HG03175 (cell line): Measurements from ENCODE around the gene NUCB2.
A peak's percentile ranks its signal among the peaks of the same experiment; 100 is the strongest.
"Not testable (repeated sequence)": the region's sequence is repeated elsewhere in the genome, so short reads cannot be mapped to it uniquely, and the experiment has no call there.

Source experiments
- ATAC-seq: cut with Tn5 transposase; IDR thresholded peaks from one replicate; pipeline ENCODE4 v1.9.1; 2021; ENCODE audit warnings: mild to moderate bottlenecking, moderate library complexity; ENCODE audit not compliant: unreplicated experiment

Gene NUCB2

DNA sequence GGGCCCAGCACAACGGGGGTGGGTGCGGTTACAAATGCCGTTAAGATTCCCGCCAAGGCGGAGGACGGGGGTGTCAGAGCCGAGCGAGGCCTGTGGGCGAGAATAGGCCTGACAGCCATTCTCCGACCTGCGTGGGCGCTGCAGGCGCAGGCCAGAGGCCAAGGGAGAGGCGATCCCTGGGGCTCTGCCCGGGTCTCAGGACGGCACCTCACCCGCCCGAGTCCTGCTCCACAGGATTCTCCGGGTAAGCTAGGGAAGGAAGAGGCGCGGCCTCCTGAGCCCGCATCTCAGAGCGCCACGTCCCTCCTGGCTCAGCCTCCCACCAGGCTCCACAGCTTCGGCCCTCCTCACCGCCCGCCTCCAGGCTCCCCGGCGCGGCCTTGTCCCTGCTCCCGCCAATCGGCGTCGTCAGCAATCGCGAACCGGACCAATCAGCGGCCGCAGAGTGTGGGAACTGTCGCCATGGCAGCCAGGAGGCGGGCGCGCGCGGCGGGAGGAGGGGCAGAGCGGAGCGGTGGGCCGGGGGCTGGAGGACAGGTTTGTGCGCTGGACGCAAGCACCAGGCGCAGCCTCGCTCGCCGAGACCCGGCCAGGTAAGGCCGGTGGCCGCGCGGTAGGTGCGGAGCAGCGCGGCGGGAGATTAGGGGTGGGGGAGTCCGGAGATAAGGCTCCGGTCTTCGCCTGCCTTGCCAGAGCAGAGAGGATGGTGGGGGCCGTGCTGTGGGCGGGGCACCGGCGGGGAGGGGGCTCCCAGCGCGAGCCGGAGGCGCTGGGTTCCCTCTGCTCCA, at the start of gene NUCB2:
Gene NUCB2 (plus strand): TSS at position 504 of the 788 bp plus-strand sequence. CDS start 18,585 bp downstream, outside the sequence.
- peak; percentile 98 for ATAC-seq

DNA sequence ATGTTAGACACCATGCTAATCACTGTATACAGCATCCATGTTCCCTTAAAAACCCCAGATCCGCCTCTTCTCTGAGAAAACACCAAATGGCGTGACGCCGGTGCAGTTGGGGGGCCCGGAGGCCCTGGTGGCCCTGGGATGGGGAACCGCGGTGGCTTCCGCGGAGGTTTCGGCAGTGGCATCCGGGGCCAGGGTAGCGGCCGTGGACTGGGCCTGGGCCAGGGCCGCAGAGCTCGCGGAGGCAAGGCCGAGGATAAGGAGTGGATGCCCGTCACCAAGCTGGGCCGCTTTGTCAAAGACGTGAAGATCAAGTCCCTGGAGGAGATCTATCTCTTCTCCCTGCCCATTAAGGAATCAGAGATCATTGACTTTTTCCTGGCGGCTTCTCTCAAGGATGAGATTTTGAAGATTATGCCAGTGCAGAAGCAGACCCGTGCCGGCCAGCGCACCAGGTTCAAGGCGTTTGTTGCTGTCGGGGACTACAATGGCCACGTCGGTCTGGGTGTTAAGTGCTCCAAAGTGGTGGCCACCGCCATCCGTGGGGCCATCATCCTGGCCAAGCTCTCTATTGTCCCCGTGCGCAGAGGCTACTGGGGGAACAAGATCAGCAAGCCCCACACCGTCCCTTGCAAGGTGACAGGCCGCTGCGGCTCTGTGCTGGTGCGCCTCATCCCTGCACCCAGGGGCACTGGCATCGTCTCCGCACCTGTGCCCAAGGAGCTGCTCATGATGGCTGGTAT, 48.2 kb upstream of the NUCB2 start:
- not testable (repeated sequence) for ATAC-seq

GRCh38 chr11:17229481-17230152, 46.9 kb upstream of the NUCB2 start:
- ATAC-seq = no peak

DNA sequence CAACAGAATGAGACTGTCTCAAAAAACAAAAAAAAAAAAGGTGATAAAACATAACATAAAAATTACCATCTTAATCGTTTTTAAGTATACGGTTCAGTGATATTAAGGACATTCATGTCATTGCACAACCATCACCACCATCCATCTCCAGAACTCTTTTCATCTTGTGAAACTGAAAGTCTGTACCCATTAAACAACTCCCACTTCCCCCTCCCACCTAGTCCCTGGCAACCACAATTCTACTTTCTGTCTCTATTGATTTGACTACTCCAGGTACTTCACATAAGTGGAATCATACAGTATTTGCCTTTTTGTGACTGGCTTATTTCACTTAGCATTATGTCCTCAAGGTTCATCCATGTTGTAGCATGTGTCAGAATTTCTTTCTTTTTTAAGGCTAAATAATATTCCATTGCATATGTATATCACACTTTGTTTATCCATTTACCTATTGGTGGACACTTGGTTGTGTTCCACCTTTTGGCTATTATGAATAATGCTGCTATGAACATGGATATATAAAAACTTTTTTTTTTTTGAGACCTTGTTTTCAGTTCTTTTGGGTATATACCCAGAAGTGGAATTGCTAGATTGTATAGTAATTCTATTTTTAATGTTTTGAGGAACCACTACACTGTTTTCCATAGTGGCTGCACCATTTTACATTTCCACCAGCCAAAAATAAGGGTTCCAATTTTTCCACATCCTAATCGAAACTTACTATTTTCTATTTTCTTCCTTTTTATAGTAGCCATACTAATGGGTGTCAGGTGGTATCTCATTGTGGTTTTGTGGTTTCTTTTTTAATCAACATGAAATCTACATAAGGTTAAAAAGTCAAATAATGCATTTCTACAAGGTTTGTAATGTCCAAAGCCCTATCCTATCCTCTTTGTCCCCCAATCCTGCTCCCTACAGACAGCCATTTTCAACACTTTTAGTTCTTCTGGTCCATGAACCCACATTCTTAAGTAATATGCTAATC, 45.4 kb upstream of the NUCB2 start:
- ATAC-seq = peak; percentile 97

- no peak for ATAC-seq
Measured at GRCh38 chr11:17233101-17233500, 43.4 kb upstream of the NUCB2 start.

GRCh38 chr11:17238377-17238776, 38.2 kb upstream of the NUCB2 start:
- ATAC-seq = no peak

DNA sequence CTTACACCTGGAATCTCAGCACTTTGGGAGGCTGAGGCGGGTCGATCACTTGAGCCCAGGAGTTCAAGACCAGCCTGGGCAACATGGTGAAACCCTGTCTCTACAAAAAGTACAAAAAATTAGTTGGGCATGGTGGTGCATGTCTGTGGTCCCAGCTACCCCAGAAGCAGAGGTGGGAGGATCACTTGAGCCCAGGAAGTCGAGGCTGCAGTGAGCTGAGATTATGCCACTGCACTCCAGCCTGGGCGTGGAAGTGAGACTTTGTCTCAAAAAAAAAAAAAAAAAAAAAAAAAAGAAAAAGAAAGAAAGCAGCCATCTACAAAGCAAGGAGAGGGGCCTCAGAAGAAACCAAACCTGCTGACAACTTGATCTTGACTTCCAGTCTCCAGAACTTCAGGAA, 36.6 kb upstream of the NUCB2 start:
- ATAC-seq = not testable (repeated sequence)

- ATAC-seq = no peak
Measured at GRCh38 chr11:17240780-17241179, 35.8 kb upstream of the NUCB2 start.

- ATAC-seq = not testable (repeated sequence)
Measured at GRCh38 chr11:17242954-17243353, 33.6 kb upstream of the NUCB2 start.

GRCh38 chr11:17244046-17244445, 32.5 kb upstream of the NUCB2 start:
- peak; percentile 95 for ATAC-seq

- no peak for ATAC-seq
Measured at GRCh38 chr11:17250561-17251350, 25.8 kb upstream of the NUCB2 start.

GRCh38 chr11:17252704-17253103, 23.8 kb upstream of the NUCB2 start:
- ATAC-seq = no peak

- ATAC-seq = no peak
Measured at GRCh38 chr11:17256512-17256911, 20.0 kb upstream of the NUCB2 start.

DNA sequence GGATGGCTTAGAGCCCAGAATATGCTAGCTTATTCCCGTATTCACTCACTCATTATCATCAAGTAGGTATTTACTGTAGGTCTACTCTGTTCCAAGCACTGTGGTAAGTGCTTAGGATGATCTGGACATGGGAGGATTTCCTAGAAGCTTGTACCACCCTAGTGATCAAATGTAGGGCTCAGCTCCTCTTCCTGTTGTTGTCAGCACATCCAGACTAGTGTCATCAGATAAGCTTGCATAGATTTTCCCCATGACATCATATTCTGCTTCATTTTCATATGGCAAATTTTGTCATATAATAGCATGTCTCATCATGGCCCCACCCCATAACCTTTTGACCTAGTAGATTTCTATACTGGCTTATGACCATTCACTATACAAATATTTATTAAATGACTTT, 19.3 kb upstream of the NUCB2 start:
- no peak for ATAC-seq

DNA sequence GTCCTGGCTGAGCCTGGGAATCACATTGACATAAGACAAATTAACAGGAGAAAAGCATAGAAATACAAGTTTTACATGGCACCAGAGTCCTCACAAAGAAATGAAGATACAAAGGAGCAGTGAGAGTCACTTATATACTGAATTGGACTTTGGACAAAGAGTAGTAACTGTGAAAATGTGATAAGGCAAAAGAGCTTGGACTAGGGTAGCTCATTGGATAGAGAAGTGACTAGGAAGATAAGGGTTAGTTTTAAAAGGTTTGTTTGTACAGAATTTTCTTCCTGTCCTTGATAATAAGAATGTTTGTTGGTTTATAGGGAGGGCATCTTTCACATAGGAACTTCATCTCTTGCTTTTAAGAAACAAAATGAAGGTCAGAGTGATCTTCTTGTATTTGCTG, 17.9 kb upstream of the NUCB2 start:
- no peak for ATAC-seq

GRCh38 chr11:17259519-17259918, 17.0 kb upstream of the NUCB2 start:
- ATAC-seq = no peak

DNA sequence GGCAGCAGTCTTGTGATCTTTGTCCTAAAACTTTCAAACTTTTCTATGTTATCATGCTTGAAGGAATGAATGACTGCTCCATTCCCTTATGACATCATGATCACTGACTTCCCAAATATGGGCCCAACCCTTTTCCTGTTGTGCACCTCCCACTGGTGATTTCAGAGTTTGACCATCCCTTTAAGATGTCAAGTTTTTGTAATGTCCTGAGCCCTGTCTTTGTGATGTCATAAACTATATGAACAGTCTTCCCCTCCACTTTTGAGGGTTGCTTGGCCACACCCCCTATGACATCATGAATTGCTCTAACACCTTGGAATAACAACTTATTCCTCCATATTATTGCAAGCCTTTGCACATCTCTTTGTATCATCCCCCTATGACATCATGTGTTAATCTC, 16.5 kb upstream of the NUCB2 start:
- no peak for ATAC-seq

DNA sequence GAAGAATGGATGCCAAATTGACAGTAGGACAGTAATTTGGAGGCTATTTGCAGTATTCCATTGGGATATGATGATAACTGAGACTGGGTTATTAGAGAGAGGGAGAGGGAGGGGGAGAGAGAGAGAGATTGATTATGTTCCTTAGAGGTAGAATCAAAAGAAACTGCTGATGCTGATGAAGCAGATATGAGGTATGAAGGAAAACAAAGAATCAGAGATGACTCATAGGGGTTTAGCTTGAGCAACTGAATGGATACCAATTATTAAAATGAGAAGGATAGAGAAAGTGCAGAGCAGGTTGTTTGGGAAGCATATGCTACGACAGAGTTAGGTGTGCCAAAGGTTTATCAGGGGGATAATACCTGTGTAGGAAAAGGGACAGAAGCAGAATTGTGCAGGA, 12.8 kb upstream of the NUCB2 start:
- no peak for ATAC-seq

- no peak for ATAC-seq
Measured at GRCh38 chr11:17266781-17267180, 9.8 kb upstream of the NUCB2 start.

DNA sequence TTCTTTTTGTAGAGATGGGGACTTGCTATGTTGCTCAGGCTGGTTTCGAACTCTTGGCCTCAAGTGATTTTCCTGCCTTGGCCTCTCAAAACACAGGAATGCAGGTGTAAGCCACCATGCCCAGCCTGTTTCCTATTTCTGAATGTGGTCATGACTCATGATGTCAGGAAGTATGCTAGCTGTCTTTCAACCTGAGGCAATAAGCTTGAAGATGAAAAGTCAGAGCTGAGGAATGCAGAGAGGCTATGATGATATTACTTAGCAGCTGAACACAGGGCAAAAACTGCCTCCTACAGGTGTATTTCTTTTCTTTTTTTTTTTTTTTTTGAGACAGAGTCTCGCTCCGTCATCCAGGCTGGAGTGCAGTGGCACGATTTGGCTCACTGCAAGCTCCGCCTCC, 9.0 kb upstream of the NUCB2 start:
- ATAC-seq = no peak
